Measurements from ENCODE around the gene ZNF497.

DNA sequence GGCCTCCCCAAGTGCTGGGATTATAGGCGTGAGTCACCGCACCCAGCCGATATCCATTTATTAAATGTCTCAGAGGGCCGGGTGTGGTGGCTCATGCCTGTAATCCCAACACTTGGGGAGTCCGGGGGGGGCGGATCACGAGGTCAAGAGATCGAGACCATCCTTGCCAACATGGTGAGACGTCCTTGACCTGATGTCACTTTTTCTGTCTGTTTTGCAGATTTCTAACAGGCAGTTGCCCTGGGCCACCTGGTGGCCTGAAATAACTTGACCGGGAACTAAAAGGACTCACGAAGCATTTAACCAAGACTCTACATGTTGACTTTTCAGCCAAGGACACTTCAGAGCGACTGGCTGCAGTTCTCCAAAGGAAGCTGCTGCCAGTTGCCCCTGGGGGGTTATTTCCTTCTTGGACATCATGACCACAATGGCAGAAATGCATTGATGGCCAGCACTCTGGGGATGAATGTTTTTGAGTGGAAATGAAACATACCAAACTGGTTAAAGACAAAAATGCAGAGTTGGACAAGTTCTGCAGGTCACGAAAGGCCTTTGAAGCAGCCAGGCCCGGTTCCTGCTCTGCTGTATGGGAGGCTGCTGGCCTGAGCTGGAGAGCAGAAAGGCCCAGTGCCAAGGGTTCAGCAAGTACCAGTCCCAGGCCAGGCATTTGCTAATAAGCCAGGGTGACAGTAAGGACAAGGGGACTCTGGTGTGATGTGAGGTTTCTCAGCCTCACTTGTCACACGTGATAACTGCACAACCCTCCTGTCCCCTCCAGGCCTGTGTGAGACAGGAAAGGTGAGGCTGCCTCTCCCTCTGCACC is 10.0 kb upstream of the ZNF497 start:
- TF ChIP-seq, protein P1, sequence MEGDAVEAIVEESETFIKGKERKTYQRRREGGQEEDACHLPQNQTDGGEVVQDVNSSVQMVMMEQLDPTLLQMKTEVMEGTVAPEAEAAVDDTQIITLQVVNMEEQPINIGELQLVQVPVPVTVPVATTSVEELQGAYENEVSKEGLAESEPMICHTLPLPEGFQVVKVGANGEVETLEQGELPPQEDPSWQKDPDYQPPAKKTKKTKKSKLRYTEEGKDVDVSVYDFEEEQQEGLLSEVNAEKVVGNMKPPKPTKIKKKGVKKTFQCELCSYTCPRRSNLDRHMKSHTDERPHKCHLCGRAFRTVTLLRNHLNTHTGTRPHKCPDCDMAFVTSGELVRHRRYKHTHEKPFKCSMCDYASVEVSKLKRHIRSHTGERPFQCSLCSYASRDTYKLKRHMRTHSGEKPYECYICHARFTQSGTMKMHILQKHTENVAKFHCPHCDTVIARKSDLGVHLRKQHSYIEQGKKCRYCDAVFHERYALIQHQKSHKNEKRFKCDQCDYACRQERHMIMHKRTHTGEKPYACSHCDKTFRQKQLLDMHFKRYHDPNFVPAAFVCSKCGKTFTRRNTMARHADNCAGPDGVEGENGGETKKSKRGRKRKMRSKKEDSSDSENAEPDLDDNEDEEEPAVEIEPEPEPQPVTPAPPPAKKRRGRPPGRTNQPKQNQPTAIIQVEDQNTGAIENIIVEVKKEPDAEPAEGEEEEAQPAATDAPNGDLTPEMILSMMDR (IDR thresholded peaks at IDR 0.05), result no peak
- TF ChIP-seq EZH2 (IDR thresholded peaks at IDR 0.05; ENCODE audit: borderline replicate concordance, insufficient read depth, low read depth, low read length, poor library complexity, severe bottlenecking), result no peak

All from B cell (primary cell).